ENCODE measurements around the gene FCSK.

DNA sequence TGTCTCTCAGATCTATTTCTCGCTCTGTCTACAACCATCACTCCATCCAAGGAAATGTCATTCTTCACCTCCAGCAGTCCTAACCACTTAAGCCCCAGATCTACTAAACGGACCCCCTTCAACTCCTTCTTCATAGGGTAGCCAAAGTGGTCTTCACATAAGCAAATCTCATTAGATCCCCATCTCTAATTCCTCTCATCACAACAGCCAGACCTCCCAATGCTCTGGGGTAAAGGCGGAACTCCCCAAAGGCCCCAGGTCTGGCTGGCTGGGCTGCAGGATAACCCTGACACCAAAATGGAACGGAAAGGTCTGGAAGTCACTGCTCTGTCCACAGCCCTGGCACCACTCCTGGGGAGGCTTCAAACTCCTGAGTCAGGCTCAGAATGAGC, 26.6 kb upstream of the FCSK start:
- TF ChIP-seq POLR2A (IDR thresholded peaks at IDR 0.05; ENCODE audit: low read length) (no peak), GATA1 (IDR thresholded peaks at IDR 0.05; ENCODE audit: low read depth, low read length) (no peak)
